ENCODE data around the gene DDX10.

GRCh38 chr11:108909921-108910320, 245.1 kb downstream of the DDX10 start:
- TF ChIP-seq, protein P1, sequence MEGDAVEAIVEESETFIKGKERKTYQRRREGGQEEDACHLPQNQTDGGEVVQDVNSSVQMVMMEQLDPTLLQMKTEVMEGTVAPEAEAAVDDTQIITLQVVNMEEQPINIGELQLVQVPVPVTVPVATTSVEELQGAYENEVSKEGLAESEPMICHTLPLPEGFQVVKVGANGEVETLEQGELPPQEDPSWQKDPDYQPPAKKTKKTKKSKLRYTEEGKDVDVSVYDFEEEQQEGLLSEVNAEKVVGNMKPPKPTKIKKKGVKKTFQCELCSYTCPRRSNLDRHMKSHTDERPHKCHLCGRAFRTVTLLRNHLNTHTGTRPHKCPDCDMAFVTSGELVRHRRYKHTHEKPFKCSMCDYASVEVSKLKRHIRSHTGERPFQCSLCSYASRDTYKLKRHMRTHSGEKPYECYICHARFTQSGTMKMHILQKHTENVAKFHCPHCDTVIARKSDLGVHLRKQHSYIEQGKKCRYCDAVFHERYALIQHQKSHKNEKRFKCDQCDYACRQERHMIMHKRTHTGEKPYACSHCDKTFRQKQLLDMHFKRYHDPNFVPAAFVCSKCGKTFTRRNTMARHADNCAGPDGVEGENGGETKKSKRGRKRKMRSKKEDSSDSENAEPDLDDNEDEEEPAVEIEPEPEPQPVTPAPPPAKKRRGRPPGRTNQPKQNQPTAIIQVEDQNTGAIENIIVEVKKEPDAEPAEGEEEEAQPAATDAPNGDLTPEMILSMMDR (IDR thresholded peaks at IDR 0.05 in 2 of 3, conservative IDR thresholded peaks at IDR 0.05 in 1 of 3; ENCODE audit: insufficient read depth in 2 of 3, low read depth in 1 of 3, low read length in 3 of 3): no peak
- TF ChIP-seq POLR2G (IDR thresholded peaks at IDR 0.05; ENCODE audit: low read depth, low read length) (no peak), NR2C2 (CRISPR knock-in tag; IDR thresholded peaks at IDR 0.05) (no peak), NR2C2 (tag; IDR thresholded peaks at IDR 0.05) (no peak), RCOR1 (IDR thresholded peaks at IDR 0.05; ENCODE audit: borderline replicate concordance in 1 of 2, low read depth in 2 of 2, low read length in 2 of 2) (no peak), SETDB1 (IDR thresholded peaks at IDR 0.05; ENCODE audit: low read length) (no peak), ATF3 (IDR thresholded peaks at IDR 0.05) (no peak), ATF3 (CRISPR knock-in tag; conservative IDR thresholded peaks at IDR 0.05) (no peak), RAD21 (CRISPR knock-in tag; conservative IDR thresholded peaks at IDR 0.05 in 1 of 2, IDR thresholded peaks at IDR 0.05 in 1 of 2) (no peak), PML (IDR thresholded peaks at IDR 0.05; ENCODE audit: low read length) (no peak), CHCHD3 (CRISPR knock-in tag; IDR thresholded peaks at IDR 0.05) (no peak), NKRF (IDR thresholded peaks at IDR 0.05; ENCODE audit: borderline replicate concordance) (no peak)
